SK-N-SH (cell line): Measurements from ENCODE around the gene ENTPD6. TPM values are rescaled to one million over a fixed set of nuclear protein-coding genes. Genes with fewer than 3 reads are reported as not detected.

Experiments used
- CTCF ChIA-PET: fragments of 300-600, 350-600 bp; formaldehyde crosslinking; extraction: SDS; loops from one replicate; lab custom pipeline; 2021; lab: Yijun Ruan, JAX
- POLR2A ChIA-PET: fragments of 350-600 bp; sonication (Branson Sonifier 250); formaldehyde crosslinking; extraction: SDS; loops from one replicate; lab custom pipeline; 2020; ENCODE audit warnings: antibody characterized with exemption, inconsistent platforms; lab: Yijun Ruan, JAX
- DNase-seq: peaks from one replicate; pipeline ENCODE4 v3.0.0; 2012
- H2AFZ ChIP-seq: fragments of 200-600 bp; sonication (generic); 2 replicates; pipeline ENCODE4 v1.8.1; 2016; ENCODE audit warnings: antibody characterized with exemption, mild to moderate bottlenecking, low read depth
- H3F3A ChIP-seq: fragments of 200-600 bp; sonication (generic); replicated peaks from 2 replicates; pipeline ENCODE3; 2016; ENCODE audit warnings: antibody characterized with exemption, mild to moderate bottlenecking; ENCODE audit not compliant: insufficient read depth
- H3K27ac ChIP-seq, 2 experiments: fragments of 200-500 bp in 1 of 2; fragments of 200-600 bp in 1 of 2; sonication (Bioruptor generic) in 1 of 2; sonication (generic), shearing (Covaris generic) in 1 of 2; 2 replicates each; pipeline versions ENCODE4 v1.5.1 to v1.6.1; 2014 to 2016; ENCODE audit warnings: low read depth in 2 of 2, inconsistent platforms in 1 of 2, low read length in 1 of 2, mild to moderate bottlenecking in 1 of 2, mixed read lengths in 1 of 2
- H3K27me3 ChIP-seq: fragments of 200-600 bp; sonication (generic), shearing (Covaris generic); 2 replicates; pipeline ENCODE4 v1.6.1; 2016; ENCODE audit warnings: mixed run types; ENCODE audit not compliant: insufficient read depth
- H3K36me3 ChIP-seq, 2 experiments: fragments of 200-500 bp in 1 of 2; fragments of 200-600 bp in 1 of 2; sonication (Bioruptor generic) in 1 of 2; sonication (generic) in 1 of 2; replicated peaks in 1 of 2; 2 replicates each; pipeline versions ENCODE3 to v1.5.1; 2014 to 2016; ENCODE audit warnings: low read length in 1 of 2, mild to moderate bottlenecking in 1 of 2; ENCODE audit not compliant: insufficient read depth in 2 of 2, control insufficient read depth in 1 of 2
- H3K4me1 ChIP-seq, 2 experiments: fragments of 200-500 bp in 1 of 2; fragments of 200-600 bp in 1 of 2; sonication (Bioruptor generic) in 1 of 2; sonication (generic), shearing (Covaris generic) in 1 of 2; 2 replicates each; pipeline versions ENCODE4 v1.5.1 to v1.6.1; 2014 to 2016; ENCODE audit warnings: low read depth in 1 of 2, low read length in 1 of 2, mixed run types in 1 of 2; ENCODE audit not compliant: insufficient read depth in 2 of 2, control insufficient read depth in 1 of 2
- H3K4me2 ChIP-seq: fragments of 200-600 bp; sonication (generic), shearing (Covaris generic); 2 replicates; pipeline ENCODE4 v1.6.1; 2017; ENCODE audit warnings: mixed run types
- H3K4me3 ChIP-seq, 2 experiments: fragments of 200-500 bp in 1 of 2; fragments of 200-600 bp in 1 of 2; sonication (Bioruptor generic) in 1 of 2; sonication (generic), shearing (Covaris generic) in 1 of 2; 2 replicates each; pipeline versions ENCODE4 v1.5.1 to v1.8.1; 2014 to 2016; ENCODE audit warnings: low read depth in 2 of 2, inconsistent platforms in 1 of 2, low read length in 1 of 2, mild to moderate bottlenecking in 1 of 2, mixed read lengths in 1 of 2, moderate library complexity in 1 of 2
- H3K79me2 ChIP-seq: fragments of 200-600 bp; sonication (generic); 2 replicates; pipeline ENCODE4 v1.8.1; 2017; ENCODE audit warnings: mild to moderate bottlenecking; ENCODE audit not compliant: insufficient read depth
- H3K9ac ChIP-seq: fragments of 200-600 bp; sonication (generic); 2 replicates; pipeline ENCODE4 v1.6.1; 2017; ENCODE audit warnings: mixed run types
- H3K9me2 ChIP-seq: fragments of 200-600 bp; sonication (generic); 2 replicates; pipeline ENCODE4 v1.6.1; 2017; ENCODE audit warnings: mixed run types
- H3K9me3 ChIP-seq: fragments of 200-600 bp; sonication (generic); 2 replicates; pipeline ENCODE4 v1.6.1; 2017; ENCODE audit warnings: mixed run types, mild to moderate bottlenecking, moderate library complexity
- H4K20me1 ChIP-seq: fragments of 200-600 bp; sonication (generic); 2 replicates; pipeline ENCODE4 v1.6.1; 2017; ENCODE audit warnings: mild to moderate bottlenecking, mixed run types; ENCODE audit not compliant: insufficient read depth
- CHD2 ChIP-seq: fragments of 150-350 bp; IDR thresholded peaks from 2 replicates; pipeline ENCODE4 v1.6.1; 2018; ENCODE audit warnings: low read length; ENCODE audit not compliant: partially characterized antibody
- ELF1 ChIP-seq: IDR thresholded peaks from 2 replicates; pipeline ENCODE4 v1.4.0; 2012
- EZH2phosphoT487 ChIP-seq: fragments of 200-600 bp; sonication (generic); IDR thresholded peaks from 2 replicates; pipeline ENCODE4 v1.6.1; 2017; ENCODE audit warnings: low read depth, mixed run types, mild to moderate bottlenecking, antibody characterized with exemption, moderate library complexity, borderline replicate concordance
- FOXM1 ChIP-seq: IDR thresholded peaks from 2 replicates; pipeline ENCODE4 v1.4.0; 2012; ENCODE audit warnings: low read depth, mild to moderate bottlenecking
- GATA2 ChIP-seq: sonication (generic); formaldehyde crosslinking; IDR thresholded peaks from 2 replicates; pipeline ENCODE4 v1.5.0; 2020; ENCODE audit warnings: mild to moderate bottlenecking, missing genetic modification reagents
- JUND ChIP-seq: IDR thresholded peaks from 2 replicates; pipeline ENCODE4 v1.4.0; 2012
- MEF2A ChIP-seq: IDR thresholded peaks from 2 replicates; pipeline ENCODE4 v1.4.0; 2012; ENCODE audit warnings: low read depth, borderline replicate concordance
- MXI1 ChIP-seq: IDR thresholded peaks from 2 replicates; pipeline ENCODE4 v1.6.1; 2012; ENCODE audit warnings: mild to moderate bottlenecking, low read depth, low read length, improper control_type of control experiment
- NRF1 ChIP-seq: IDR thresholded peaks from 2 replicates; pipeline ENCODE4 v1.6.1; 2012; ENCODE audit warnings: low read depth, mild to moderate bottlenecking, low read length
- RFX5 ChIP-seq: IDR thresholded peaks from 2 replicates; pipeline ENCODE4 v1.6.1; 2012; ENCODE audit warnings: mild to moderate bottlenecking, improper control_type of control experiment, low read length
- SMC3 ChIP-seq: IDR thresholded peaks from 2 replicates; pipeline ENCODE4 v1.6.1; 2012; ENCODE audit warnings: low read depth, low read length, improper control_type of control experiment
- TAF1 ChIP-seq: IDR thresholded peaks from 2 replicates; pipeline ENCODE4 v1.6.1; 2012; ENCODE audit warnings: low read depth, mild to moderate bottlenecking, low read length, moderate library complexity, borderline replicate concordance
- USF2 ChIP-seq: fragments of 150-350 bp; IDR thresholded peaks from 2 replicates; pipeline ENCODE4 v1.6.1; 2017; ENCODE audit warnings: antibody characterized with exemption, low read length, low read depth, borderline replicate concordance
- WGBS: methylation state at CpG from one replicate; pipeline ENCODE4 v1.1.6; 2017; ENCODE audit warnings: low lambda C conversion rate; 5-methylcytosine and 5-hydroxymethylcytosine counted together
- polyA plus RNA-seq, 3 experiments: library from polyadenylated mRNA; depleted of rRNA; stranded (reverse); fragments of >200 nt; gene quantifications; 2 replicates each; pipeline ENCODE4 v1.2.3, GENCODE V29; 2012
- TF ChIP-seq, protein P1 (sequence below): fragments of 200-600 bp; sonication (generic); IDR thresholded peaks from 2 replicates; pipeline ENCODE4 v1.6.1; 2017; ENCODE audit warnings: antibody characterized with exemption, mild to moderate bottlenecking, moderate library complexity
- TF ChIP-seq, protein P2 (sequence below): IDR thresholded peaks from 2 replicates; pipeline ENCODE4; 2012

The ENTPD6 gene
- polyA plus RNA-seq, 1 of the 3 experiments (the other 2 are of a cell fraction) = 76.1 TPM

- H3K4me2 ChIP-seq = no peak overlapping the region
- H3K4me1 ChIP-seq = peaks cover 22 to 24% of the 10 kb centered on the region in 2 experiments; a peak in 3 of 4 replicates
- no peak overlapping the region for H3K4me3 ChIP-seq
- no peak overlapping the region for H2AFZ ChIP-seq
- H3K79me2 ChIP-seq = no peaks in the 10 kb centered on the region
- no peak overlapping the region for H3K27ac ChIP-seq
- peaks cover 0 to 5% of the 10 kb centered on the region in 2 experiments for H3K36me3 ChIP-seq
- no peaks in the 10 kb centered on the region for H3K27me3 ChIP-seq
- H3K9me3 ChIP-seq = no peaks in the 10 kb centered on the region
- 95% methylated on average over 8 of the region's 8 CpGs for WGBS
- no peak for DNase-seq
- POLR2A ChIA-PET = no interaction called here
- no peaks in the 10 kb centered on the region for H3K9me2 ChIP-seq
- peaks cover 13% of the 10 kb centered on the region for H3F3A ChIP-seq
- H4K20me1 ChIP-seq = no peaks in the 10 kb centered on the region
- no peak for TF ChIP-seq USF2
- no peak for TF ChIP-seq CHD2
- TF ChIP-seq, protein P1, sequence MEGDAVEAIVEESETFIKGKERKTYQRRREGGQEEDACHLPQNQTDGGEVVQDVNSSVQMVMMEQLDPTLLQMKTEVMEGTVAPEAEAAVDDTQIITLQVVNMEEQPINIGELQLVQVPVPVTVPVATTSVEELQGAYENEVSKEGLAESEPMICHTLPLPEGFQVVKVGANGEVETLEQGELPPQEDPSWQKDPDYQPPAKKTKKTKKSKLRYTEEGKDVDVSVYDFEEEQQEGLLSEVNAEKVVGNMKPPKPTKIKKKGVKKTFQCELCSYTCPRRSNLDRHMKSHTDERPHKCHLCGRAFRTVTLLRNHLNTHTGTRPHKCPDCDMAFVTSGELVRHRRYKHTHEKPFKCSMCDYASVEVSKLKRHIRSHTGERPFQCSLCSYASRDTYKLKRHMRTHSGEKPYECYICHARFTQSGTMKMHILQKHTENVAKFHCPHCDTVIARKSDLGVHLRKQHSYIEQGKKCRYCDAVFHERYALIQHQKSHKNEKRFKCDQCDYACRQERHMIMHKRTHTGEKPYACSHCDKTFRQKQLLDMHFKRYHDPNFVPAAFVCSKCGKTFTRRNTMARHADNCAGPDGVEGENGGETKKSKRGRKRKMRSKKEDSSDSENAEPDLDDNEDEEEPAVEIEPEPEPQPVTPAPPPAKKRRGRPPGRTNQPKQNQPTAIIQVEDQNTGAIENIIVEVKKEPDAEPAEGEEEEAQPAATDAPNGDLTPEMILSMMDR = no peak
- no peak for TF ChIP-seq SMC3
- TF ChIP-seq, protein P2, sequence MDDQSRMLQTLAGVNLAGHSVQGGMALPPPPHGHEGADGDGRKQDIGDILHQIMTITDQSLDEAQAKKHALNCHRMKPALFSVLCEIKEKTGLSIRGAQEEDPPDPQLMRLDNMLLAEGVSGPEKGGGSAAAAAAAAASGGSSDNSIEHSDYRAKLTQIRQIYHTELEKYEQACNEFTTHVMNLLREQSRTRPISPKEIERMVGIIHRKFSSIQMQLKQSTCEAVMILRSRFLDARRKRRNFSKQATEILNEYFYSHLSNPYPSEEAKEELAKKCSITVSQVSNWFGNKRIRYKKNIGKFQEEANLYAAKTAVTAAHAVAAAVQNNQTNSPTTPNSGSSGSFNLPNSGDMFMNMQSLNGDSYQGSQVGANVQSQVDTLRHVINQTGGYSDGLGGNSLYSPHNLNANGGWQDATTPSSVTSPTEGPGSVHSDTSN = no peak
- TF ChIP-seq FOXM1 = no peak
- no peak for TF ChIP-seq GATA2 (CRISPR knock-in tag)
- no peak for TF ChIP-seq ELF1
- TF ChIP-seq NRF1 = no peak
- no peak for TF ChIP-seq EZH2phosphoT487
- no peak for TF ChIP-seq MXI1
- TF ChIP-seq RFX5 = no peak
- TF ChIP-seq MEF2A = no peak
- TF ChIP-seq TAF1 = no peak
- TF ChIP-seq JUND = no peak
- TF ChIP-seq, all 33 proteins: peak for 0
- CTCF ChIA-PET = no interaction called here
- no peak overlapping the region for H3K9ac ChIP-seq
Observed at GRCh38 chr20:25230166-25230831, 34.8 kb downstream of the ENTPD6 start.
